Erythroblast (primary cell): ENCODE data around the gene ZNF628.

Source experiments
- GATA1 ChIP-seq: IDR thresholded peaks from 2 replicates; pipeline ENCODE4 v1.6.1; 2011; ENCODE audit warnings: low read depth, mild to moderate bottlenecking, control low read depth, low read length, moderate library complexity
- POLR2A ChIP-seq: IDR thresholded peaks from 2 replicates; pipeline ENCODE4 v1.6.1; 2011; ENCODE audit warnings: mild to moderate bottlenecking, low read length

DNA sequence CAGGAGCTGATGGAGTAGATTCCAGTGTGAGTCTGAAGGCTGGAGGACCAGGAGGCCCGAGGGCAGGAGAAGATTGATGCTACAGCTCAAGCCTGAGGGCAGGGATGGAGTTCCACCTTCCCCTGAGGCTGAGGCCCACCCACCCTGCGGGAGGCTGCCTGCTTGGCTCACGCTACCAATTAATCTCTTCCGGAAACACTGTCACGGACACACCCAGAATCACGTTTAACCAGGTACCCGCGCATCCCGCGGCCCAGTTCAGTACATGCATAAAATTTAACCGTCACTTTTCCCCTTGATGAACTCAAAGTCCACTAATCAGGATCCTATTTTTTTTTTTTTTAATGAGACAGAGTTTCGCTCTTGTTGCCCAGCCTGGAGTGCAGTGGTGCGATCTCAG, 5.2 kb upstream of the ZNF628 start:
- TF ChIP-seq POLR2A: no peak
- TF ChIP-seq GATA1: no peak
